GM21529 (cell line): ENCODE results near the gene THAP3.
"Not testable (repeated sequence)": the region's sequence is repeated elsewhere in the genome, so short reads cannot be mapped to it uniquely, and the experiment has no call there.

Experiments used
- ATAC-seq: cut with Tn5 transposase; IDR thresholded peaks from one replicate; pipeline ENCODE4 v1.9.1; 2021; ENCODE audit not compliant: unreplicated experiment

Gene THAP3

DNA sequence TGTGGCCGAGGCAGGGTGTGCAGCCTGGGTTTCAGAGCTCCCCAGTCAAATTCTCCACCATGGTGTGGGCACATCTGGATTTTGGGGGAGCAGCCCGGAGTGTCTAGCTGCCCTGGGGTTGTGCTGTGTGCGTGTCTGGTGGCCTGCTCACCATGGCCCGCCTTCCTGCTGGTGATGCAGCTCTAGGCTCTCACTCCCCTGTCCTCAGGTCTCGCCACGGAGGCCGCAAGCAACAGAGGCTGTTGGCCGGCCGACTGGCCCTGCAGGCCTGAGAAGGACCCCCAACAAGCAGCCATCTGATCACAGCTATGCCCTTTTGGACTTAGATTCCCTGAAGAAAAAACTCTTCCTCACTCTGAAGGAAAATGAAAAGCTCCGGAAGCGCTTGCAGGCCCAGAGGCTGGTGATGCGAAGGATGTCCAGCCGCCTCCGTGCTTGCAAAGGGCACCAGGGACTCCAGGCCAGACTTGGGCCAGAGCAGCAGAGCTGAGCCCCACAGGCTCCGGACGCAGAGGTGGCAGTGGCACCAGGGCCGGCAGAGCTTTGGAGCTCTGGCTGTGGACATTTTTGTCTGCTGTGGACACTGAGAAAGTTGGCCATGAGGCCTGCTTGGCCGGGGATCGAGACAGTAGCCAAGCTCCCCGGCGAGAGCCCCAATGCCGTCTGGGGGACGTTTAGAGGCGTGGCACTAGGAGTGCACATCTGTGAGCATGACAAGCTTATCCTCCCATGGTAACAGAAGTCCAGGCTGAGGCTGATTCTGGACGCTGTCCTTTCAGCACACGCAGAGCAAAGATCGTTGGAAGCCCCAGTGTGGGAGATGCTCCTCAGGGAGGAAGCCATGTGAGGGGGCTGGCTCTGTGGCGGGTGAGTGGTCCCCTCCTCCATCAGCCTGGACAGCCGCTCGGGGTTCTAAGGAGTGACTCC lies 8.2 kb downstream of the THAP3 start:
- ATAC-seq = no peak

- no peak for ATAC-seq
Measured at GRCh38 chr1:6634371-6635052, 9.8 kb downstream of the THAP3 start.

- ATAC-seq = no peak
Measured at GRCh38 chr1:6635161-6635909, 10.7 kb downstream of the THAP3 start.

DNA sequence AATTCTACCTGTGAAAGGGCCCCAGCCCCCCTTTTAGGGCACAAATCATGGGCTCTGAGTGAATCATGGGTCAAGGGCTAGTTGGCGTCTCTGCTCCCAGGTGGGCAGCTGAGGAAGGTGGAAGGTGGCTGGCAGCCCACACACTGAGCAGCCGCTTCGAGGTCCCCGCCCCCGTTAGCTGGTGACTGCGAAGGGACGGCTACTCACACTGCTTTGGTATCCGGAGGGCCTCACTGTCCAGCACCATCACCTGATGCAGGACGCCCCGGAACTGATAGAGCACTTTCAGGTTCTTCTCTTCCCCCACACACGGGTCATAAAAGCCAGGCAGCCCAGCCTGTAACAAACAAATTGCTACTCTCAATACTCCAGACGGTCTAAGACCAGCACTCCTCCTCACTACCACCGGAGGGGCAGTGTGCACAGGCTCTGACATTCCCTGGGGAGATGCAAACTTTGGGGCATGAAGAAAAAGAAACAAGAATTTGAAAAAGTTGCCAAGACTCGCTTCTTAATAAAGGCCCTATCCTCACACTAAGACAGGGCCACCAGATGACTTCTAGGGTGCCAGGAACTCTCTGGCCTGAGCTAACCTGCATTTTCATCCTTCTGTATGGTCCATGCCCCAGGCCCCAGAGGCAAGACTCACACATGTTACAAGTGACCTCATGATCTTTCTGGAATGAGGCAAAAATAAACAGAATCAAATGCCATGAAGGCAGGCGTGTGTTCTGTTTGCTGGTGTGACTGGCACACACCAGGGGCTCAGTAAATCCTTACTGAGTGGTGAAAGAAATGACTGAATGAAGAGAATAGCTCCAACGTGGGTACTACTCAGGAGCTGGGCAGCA lies 11.5 kb downstream of the THAP3 start:
- ATAC-seq = no peak

GRCh38 chr1:6636778-6637177 lies 12.1 kb downstream of the THAP3 start:
- ATAC-seq = not testable (repeated sequence)

DNA sequence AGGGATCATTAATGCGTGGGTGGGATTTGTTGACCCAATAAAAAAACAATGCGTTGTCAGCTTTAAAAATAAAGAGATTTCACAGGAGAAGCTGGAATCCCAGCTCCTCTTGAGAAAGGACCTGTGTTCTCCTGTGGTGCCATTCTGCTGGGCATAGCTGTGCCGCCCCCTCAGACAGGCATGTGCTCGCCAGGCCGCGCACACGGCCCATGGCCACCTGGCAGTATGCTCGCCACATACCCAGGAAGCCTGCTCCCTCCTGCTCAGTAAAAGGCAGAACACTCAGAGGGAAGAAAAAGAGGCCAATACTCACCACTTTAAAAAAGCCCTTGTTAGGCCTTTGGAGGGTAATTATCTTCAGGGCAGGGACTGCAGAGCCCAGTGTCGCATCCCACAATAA lies 13.1 kb downstream of the THAP3 start:
- ATAC-seq = no peak

DNA sequence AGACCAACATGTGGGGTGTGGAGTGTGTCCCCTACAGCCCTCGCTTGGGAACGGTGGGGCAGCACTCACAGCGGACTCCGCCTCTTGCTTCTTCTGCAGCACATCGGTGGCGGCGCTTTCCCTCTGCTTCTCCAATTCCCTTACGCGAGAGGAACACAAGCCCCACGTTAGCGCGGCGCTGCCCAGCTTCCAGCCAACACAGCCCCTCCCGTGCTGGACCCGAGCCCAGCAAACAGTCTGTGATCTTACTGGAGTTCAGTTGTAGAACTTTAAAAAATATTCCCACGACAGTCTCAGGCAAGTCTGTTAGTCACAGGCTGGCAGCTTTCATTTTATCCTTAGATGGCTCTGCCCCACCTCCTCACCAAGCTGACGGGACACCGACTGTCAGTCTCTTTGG lies 13.6 kb downstream of the THAP3 start:
- ATAC-seq = no peak

DNA sequence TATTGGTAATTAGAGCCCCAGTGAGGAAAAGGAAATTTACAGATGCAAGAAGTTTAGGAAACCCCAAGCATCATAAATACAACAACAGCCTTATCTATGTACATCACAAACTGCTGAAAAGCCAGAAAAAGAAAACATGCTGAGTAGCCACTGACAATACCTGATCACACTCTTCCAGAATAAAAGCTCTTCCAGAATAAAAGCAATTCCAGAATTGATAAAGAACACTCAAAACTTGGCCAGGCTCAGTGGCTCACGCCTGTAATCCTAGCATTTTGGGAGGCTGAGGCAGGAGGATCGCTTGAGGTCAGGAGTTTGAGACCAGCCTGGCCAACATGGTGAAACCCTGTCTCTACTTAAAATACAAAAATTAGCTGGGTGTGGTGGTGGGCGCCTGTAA lies 16.2 kb downstream of the THAP3 start:
- not testable (repeated sequence) for ATAC-seq

DNA sequence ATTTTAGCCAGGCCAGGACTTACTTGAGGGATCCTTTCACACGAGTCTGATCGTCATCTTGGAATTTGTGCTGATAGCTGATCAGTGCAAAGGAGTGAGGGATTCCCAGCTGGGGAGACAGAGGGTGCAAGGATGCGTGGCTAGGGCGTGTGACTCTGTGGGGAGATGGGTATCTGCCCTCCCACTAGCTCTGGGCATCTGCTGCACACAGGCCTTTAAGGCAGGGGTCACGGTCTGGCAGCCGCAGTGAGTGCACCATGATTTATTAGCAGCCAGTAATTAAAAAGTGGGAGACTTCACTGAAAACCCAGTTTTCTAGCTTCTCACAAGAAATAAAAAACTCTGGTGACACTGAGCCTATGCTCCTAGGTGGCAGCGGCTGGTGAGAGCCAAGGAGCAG lies 20.4 kb downstream of the THAP3 start:
- no peak for ATAC-seq

GRCh38 chr1:6646499-6647148 lies 22.0 kb downstream of the THAP3 start:
- ATAC-seq = no peak

DNA sequence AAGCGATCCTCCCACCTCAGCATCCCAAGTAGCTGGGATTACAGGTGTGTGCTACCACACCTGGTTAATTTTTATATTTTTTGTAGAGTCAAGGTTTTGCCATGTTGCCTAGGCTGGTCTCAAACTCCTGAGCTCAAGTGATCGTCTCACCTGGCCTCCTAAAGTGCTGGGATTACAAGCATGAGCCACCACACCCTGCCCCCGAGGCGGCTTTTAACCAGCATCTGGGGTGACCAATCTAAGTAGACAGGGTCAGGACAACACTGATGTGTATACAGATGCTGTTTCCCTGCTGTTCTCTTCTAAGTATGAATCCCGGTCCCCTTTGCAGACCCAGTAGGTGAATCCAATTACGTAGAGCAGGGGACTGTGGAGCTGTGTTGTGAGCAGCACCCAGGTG lies 23.9 kb downstream of the THAP3 start:
- no peak for ATAC-seq

GRCh38 chr1:6651909-6652308 lies 27.2 kb downstream of the THAP3 start:
- ATAC-seq = no peak

GRCh38 chr1:6652986-6653385 lies 28.3 kb downstream of the THAP3 start:
- no peak for ATAC-seq

GRCh38 chr1:6653436-6654290 lies 29.0 kb downstream of the THAP3 start:
- ATAC-seq = no peak

- ATAC-seq = no peak
Measured at GRCh38 chr1:6657138-6657537, 32.5 kb downstream of the THAP3 start.

DNA sequence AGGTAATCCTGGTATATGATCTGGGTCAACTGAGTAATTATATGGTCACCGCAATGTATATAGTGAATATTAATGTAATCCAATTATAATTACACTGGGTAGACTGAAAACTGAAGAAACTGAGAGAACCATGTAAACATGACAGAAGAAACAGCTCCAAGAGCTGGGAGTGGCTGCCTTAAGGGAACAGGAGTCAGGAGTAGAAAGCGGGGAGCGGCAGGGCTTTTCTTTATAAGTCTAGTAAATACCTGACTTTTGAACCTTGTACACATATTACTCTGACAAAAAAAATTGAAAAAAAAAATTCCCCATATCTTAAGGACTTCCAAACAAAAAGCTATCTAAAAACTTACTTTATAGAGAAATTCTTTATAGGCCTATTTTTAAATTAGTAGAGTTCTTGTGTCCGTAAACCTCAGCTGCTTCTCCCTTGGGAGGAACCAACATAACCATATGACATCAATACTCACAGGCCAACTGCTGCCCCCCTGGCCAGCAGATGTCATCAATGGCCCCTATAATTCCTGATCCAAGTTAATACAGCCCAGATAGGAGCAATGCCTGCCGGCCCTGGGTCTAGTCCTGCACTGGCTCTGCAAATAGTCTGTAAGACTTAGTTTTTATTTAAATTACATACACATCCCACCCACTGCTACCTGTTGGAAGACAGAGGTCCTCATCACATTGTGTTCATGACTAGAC lies 33.8 kb downstream of the THAP3 start:
- no peak for ATAC-seq

- ATAC-seq = no peak
Measured at GRCh38 chr1:6660415-6661049, 35.9 kb downstream of the THAP3 start.

- not testable (repeated sequence) for ATAC-seq
Measured at GRCh38 chr1:6662468-6662867, 37.8 kb downstream of the THAP3 start.
